Activated naive CD8-positive, alpha-beta T cell treated with anti-CD3 and anti-CD28 coated beads, Interleukin-2, amount 10 ng/mL, durations not matched to agents 7 days and 5 days (primary cell): ENCODE data around the gene SHISA5. TPM values are rescaled to one million over a fixed set of nuclear protein-coding genes. Genes with fewer than 3 reads are reported as not detected.
"Not testable (repeated sequence)": the region's sequence is repeated elsewhere in the genome, so short reads cannot be mapped to it uniquely, and the experiment has no call there.

Experiments used
- ATAC-seq: fragments of 150-1000 bp; cut with Tn5 transposase; one replicate; pipeline ENCODE4 v1.10.0; 2021; ENCODE audit warnings: low read depth, moderate library complexity
- POLR2A ChIA-PET: fragments of 350-600 bp; sonication (Branson Sonifier 250); formaldehyde crosslinking; loops from one replicate; lab custom pipeline; 2021; ENCODE audit warnings: antibody characterized with exemption; lab: Charles Lee
- DNase-seq: peaks from one replicate; pipeline ENCODE4 v3.0.0; 2021
- H3K27ac Mint-ChIP-seq: one replicate; pipeline ENCODE4 v1.8.0; 2022; ENCODE audit warnings: mild to moderate bottlenecking, mixed read lengths
- H3K27me3 Mint-ChIP-seq: one replicate; pipeline ENCODE4 v1.8.0; 2022; ENCODE audit warnings: mild to moderate bottlenecking, moderate library complexity, mixed read lengths
- H3K36me3 Mint-ChIP-seq: one replicate; pipeline ENCODE4 v1.8.0; 2021; ENCODE audit warnings: mild to moderate bottlenecking, mixed read lengths
- H3K4me1 Mint-ChIP-seq: one replicate; pipeline ENCODE4 v1.8.0; 2021; ENCODE audit warnings: mixed read lengths
- H3K4me3 Mint-ChIP-seq: one replicate; pipeline ENCODE4 v1.8.0; 2022; ENCODE audit warnings: mild to moderate bottlenecking, moderate library complexity, mixed read lengths
- H3K9me3 Mint-ChIP-seq: one replicate; pipeline ENCODE4 v1.8.0; 2021; ENCODE audit warnings: mixed read lengths
- total RNA-seq, 2 experiments: library from RNA; stranded (reverse); gene quantifications; one replicate each; pipeline ENCODE4 v1.2.3, GENCODE V29; 2021

Gene SHISA5
- total RNA-seq, 2 experiments from 2014 or later = 215 to 224 TPM

DNA sequence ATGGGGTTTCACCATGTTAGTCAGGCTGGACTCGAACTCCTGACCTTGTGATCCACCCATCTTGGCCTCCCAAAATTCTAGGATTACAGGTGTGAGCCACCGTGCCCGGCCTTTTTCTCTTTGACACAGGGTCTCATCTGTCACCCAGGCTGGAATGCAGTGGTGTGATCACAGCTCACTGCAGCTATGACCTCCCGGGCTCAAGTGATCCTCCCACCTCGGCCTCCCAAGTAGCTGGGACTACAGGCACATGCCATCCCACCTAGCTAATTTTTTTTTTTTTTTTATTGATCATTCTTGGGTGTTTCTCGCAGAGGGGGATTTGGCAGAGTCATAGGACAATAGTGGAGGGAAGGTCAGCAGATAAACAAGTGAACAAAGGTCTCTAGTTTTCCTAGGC, 21.2 kb downstream of the SHISA5 start:
- ATAC-seq, H3K4me3 Mint-ChIP-seq, H3K27me3 Mint-ChIP-seq, H3K9me3 Mint-ChIP-seq, DNase-seq, H3K27ac Mint-ChIP-seq: not testable (repeated sequence)
- peaks cover 17% of the 10 kb centered on the region for H3K4me1 Mint-ChIP-seq
- peaks cover 11% of the 10 kb centered on the region for H3K36me3 Mint-ChIP-seq
- POLR2A ChIA-PET = interaction anchor here (1.1 kb wide), 1 partner anchor 10 kb away, joined by 3 read pairs; no protein-coding TSS in a partner anchor

DNA sequence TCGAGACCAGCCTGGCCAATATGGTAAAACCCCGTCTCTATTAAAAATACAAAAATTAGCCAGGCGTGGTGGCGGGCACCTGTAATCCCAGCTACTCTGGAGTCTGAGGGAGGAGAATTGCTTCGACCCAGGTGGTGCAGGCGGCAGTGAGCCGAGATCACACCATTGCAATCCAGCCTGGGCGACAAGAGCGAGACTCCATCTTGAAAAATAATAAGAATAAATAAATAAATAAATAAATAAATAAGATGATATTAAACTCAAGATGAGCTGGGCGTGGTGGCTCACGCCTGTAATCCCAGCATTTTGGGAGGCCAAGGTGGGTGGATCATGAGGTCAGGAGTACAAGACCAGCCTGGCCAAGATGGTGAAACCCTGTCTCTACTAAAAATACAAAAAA, 23.1 kb downstream of the SHISA5 start:
- H3K9me3 Mint-ChIP-seq, DNase-seq, H3K27me3 Mint-ChIP-seq, ATAC-seq, POLR2A ChIA-PET, H3K27ac Mint-ChIP-seq, H3K4me3 Mint-ChIP-seq: not testable (repeated sequence)
- Mint-ChIP-seq H3K4me1 (peaks cover 23% of the 10 kb centered on the region), H3K36me3 (peaks cover 20% of the 10 kb centered on the region)

DNA sequence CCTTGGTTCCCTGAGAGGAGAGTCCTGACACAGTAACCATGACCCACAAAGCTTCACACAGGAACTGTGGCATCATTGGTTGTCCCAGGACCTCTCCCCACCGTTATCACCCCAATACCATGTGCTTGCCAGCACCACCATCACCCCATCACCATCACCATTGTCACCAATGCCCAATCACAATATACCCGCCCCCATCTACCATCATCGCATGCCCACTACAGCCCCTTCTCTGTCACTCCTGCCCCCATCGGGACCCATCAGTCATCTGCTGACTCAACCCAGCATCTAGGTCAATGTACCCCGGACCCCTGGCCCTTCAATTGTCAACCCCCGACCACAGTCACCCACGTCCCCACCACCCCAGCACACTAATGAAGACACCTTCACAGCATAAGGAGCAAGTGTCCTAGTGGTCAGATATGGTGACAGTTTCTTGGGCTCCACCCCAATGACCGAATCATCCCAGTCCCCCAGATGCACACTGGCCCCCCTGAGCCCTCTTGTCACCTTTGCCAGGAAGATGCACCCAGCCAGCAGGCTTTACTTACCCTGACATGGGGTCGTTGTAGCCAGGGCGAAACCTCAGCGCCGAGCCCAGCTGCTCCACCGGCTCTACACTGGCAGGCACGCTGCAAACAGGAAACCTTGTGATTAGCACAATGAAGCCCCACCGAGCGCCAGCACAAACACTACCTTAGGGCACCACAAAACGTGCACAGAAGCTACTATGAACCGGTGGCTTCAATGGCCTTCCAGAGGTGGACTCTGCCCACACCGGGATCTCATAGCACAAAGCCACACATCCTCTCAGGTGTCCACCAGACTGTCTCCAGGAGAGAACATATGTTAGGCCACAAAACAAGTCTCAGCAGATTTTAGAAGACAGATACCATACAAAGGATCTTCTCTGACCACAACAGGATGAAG, 25.1 kb downstream of the SHISA5 start:
- Mint-ChIP-seq H3K4me1 (peaks cover 26% of the 10 kb centered on the region), H3K4me3 (peak overlapping the region; percentile 85), H3K27me3 (no peaks in the 10 kb centered on the region), H3K36me3 (peaks cover 25% of the 10 kb centered on the region), H3K27ac (peak overlapping the region; percentile 98), H3K9me3 (no peaks in the 10 kb centered on the region)
- POLR2A ChIA-PET = interaction anchor here (0.6 to 3.1 kb wide), 7 partner anchors 9 to 33 kb away, joined by 3 to 16 read pairs (median 10); partner anchors contain the start of genes ATRIP and SHISA5
- DNase-seq = peak; percentile 75
- ATAC-seq = peak; percentile 91

DNA sequence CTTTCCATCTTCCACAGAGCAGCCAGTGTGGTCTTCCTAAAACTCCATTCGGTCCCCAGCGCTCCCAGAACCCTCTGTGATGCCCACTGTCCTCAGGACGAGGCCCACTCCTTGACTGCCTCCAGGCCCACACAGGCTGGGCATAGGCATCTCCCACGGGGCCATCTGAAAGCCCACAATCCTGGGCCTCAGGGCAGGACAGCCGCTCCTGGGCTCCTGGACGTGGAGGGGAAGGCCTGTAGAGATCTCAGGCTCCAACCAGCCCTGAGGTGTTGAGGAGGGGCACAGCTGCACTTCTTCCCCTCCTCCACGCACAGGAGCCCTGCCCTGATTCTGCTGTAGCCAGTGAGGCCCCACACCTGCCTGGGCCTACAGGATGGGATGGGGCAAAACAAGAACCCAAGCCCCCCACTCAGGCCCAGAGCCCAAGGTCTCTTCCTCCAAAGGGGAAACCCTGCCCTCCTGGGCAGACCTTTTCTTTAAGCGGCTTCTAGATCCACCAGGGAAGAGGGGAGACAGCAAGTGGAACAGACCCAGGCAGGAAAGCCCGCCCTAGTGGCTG, 25.9 kb downstream of the SHISA5 start:
- Mint-ChIP-seq H3K4me1 (peaks cover 33% of the 10 kb centered on the region), H3K27ac (peak overlapping the region; percentile 98), H3K36me3 (peaks cover 25% of the 10 kb centered on the region), H3K4me3 (peak overlapping the region; percentile 85), H3K9me3 (no peaks in the 10 kb centered on the region), H3K27me3 (no peaks in the 10 kb centered on the region)
- DNase-seq = no peak
- POLR2A ChIA-PET = interaction anchor here (2.1 to 3.1 kb wide), 2 partner anchors 12 to 26 kb away, joined by 11 to 16 read pairs; partner anchors contain the start of gene SHISA5
- ATAC-seq = no peak

DNA sequence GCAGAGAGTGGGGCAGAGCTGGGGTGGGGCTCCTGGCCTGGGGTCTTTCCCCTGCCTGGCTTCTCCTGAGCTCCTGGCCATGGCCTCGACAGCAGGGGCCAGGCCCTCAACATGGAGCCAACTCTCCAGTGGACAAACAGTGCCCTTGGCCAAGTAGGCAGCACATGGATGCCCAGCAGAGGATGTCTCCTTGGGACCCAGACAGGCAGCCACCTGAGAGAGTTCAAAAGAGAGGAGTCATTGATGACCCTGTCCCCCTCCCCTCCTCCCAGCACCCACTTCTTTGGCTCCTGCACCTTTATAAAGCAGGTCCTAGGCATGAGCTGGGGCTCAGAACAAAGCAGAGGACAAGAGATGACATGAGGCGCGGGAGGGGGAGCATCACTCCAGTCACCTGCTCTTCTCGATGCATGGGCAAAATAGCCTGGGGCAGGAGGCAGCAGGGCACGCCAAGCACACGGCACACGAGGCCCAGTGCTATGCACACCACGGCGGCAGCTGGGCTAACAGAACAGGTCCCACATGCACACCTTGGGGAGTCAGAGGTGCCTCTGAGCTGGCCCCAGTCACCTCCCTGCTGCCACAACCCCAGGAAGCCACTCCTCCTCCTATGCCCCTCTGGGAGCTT, 27.4 kb downstream of the SHISA5 start:
- Mint-ChIP-seq H3K4me1 (peaks cover 37% of the 10 kb centered on the region), H3K27me3 (no peaks in the 10 kb centered on the region), H3K36me3 (peaks cover 25% of the 10 kb centered on the region), H3K9me3 (no peaks in the 10 kb centered on the region), H3K4me3 (no peak overlapping the region), H3K27ac (peak overlapping the region; percentile 54)
- POLR2A ChIA-PET = interaction anchor here (0.5 to 3.1 kb wide), 4 partner anchors 10 to 963 kb away, joined by 3 to 16 read pairs (median 4); partner anchors contain the start of gene SHISA5
- peak; percentile 29 for DNase-seq
- no peak for ATAC-seq

DNA sequence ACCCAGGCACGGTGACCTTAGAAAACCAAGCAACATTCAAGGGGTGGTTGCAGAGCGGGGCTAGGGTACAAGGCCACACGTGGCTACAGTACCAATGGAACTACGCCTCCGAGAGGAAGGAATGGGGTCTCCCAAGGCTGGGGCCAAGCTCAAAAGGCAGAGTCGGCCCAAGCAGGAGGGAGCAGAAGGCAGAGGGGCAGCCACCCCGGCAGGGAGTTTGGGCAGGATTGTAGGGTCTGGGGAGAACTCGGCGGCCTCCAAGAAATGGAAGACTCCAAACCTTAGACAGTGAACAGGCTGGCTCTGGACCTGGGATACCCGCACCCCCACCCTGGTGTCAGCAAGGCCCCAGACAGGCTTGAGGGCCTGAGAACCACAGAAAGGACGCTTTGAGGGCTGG, 28.8 kb downstream of the SHISA5 start:
- no peak overlapping the region for H3K4me3 Mint-ChIP-seq

DNA sequence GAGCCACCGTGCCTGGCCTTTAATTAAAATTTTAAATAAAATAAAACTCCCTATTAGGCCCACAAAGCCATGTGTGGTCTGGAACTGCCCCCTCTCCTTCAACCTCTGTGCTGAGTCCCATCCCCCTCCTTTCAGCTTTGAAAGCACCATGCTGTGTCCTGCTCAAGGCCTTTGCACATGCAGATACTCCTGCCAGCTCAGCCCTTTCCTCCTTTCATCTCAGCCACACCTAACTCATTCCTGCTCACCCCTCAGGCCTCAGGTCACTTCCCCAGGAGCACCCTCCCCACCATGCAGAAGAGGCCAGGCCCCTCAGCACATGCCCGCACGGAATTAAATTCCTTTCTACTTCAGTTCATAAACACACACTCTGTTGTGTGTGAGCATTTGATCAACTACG, 29.4 kb downstream of the SHISA5 start:
- Mint-ChIP-seq H3K4me1 (peaks cover 42% of the 10 kb centered on the region), H3K27me3 (no peaks in the 10 kb centered on the region), H3K9me3 (no peaks in the 10 kb centered on the region), H3K4me3 (peak overlapping the region; percentile 17), H3K27ac (peak overlapping the region; percentile 77), H3K36me3 (peaks cover 24% of the 10 kb centered on the region)
- ATAC-seq = no peak
- DNase-seq = peak; percentile 25
- POLR2A ChIA-PET = interaction anchor here (0.7 to 6.5 kb wide), 4 partner anchors 28 to 35 kb away, joined by 3 to 57 read pairs (median 32); partner anchors contain the start of genes ATRIP, CCDC51 and TMA7

More for the DNA sequence above, 28.8 kb downstream of the SHISA5 start:
- peaks cover 24% of the 10 kb centered on the region for H3K36me3 Mint-ChIP-seq
- H3K4me1 Mint-ChIP-seq = peaks cover 41% of the 10 kb centered on the region
- DNase-seq (peak; percentile 23), ATAC-seq (no peak)
- H3K27ac Mint-ChIP-seq = peak overlapping the region; percentile 77
- POLR2A ChIA-PET = interaction anchor here (0.7 to 6.5 kb wide), 2 partner anchors 28 to 29 kb away, joined by 3 to 57 read pairs; partner anchors contain the start of gene ATRIP
- no peaks in the 10 kb centered on the region for H3K27me3 Mint-ChIP-seq
- no peaks in the 10 kb centered on the region for H3K9me3 Mint-ChIP-seq

DNA sequence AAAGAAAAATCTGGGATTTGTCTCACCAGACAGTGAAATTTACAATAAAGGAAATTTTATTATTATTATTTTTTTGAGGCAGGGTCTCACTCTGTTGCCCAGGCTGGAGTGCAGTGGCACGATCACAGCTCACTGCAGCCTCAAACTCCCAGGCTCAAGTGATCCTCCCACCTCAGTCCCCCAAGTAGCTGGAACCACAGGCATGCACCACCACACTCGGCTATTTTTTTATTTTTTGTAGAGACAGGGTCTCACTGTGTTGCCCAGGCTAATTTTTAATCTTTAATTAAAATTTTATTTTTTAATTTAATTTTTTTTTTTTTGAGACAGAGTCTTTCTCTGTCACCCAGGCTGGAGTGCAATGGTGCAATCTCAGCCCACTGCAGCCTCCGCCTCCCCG, 29.9 kb downstream of the SHISA5 start:
- POLR2A ChIA-PET = interaction anchor here (0.7 to 6.5 kb wide), 10 partner anchors 9 to 446 kb away, joined by 3 to 57 read pairs (median 12); partner anchors contain the start of genes ATRIP, CCDC51, PFKFB4 and SHISA5
- not testable (repeated sequence) for H3K4me3 Mint-ChIP-seq, H3K27me3 Mint-ChIP-seq, H3K9me3 Mint-ChIP-seq, ATAC-seq
- H3K36me3 Mint-ChIP-seq = peaks cover 28% of the 10 kb centered on the region
- DNase-seq = peak; percentile 10
- H3K27ac Mint-ChIP-seq = peak overlapping the region; percentile 99
- H3K4me1 Mint-ChIP-seq = peaks cover 44% of the 10 kb centered on the region

DNA sequence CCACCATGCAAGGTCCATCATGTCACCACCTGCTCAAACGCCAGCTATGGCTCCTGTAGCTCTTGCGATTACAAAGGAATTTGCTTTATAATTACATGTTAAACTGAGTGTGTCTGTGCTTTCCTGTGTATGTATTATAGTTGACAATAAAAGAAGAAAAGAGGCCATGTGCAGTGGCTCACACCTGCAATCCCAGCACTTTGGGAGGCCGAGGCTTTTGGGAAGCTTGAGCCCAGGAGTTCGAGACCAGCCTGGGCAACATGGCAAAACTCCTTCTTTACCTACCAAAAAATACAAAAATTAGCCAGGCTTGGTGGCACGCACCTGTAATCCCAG, 30.4 kb downstream of the SHISA5 start:
- ATAC-seq (no peak), DNase-seq (no peak)
- POLR2A ChIA-PET = interaction anchor here (0.7 to 6.5 kb wide), 11 partner anchors 9 to 446 kb away, joined by 3 to 57 read pairs (median 9); partner anchors contain the start of genes ATRIP, CCDC51, PFKFB4 and SHISA5
- Mint-ChIP-seq H3K4me1 (peaks cover 44% of the 10 kb centered on the region), H3K4me3 (peak overlapping the region; percentile 88), H3K27me3 (no peaks in the 10 kb centered on the region), H3K9me3 (no peaks in the 10 kb centered on the region), H3K27ac (peak overlapping the region; percentile 99), H3K36me3 (peaks cover 29% of the 10 kb centered on the region)

DNA sequence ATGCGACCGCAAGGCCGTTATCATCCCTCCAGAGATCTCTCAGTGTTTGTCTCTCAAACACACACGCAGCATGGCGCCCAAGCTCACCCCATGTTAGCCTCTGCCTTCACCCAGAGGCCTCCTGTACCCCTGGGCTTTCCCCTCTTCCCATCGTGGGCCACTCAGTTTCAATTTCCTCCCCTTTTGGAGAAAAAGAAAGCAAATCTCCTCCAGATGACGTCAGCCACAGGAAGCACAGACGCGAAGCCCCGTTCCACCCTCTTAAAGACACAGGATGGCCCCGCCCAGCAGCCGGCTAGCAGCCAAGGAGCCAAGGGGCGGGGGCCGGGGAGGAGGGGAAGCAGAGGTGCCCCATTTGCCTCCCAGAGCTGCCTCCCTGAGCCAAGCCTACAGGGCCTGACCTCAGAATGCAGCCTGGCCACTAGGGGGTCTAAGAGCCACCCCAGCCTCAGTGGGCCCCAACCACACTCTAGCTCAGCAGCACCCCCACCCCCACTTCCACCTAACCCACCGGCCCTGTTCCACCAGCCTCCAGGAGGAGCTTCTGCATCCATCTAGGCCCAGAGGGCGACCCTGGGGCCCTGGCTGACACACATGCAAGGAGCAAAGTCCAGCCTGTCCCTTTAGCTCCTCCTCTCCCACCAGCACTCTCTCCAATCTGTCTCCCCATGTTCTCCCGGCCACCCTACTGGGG, 30.9 kb downstream of the SHISA5 start:
- H3K27me3 Mint-ChIP-seq = no peaks in the 10 kb centered on the region
- H3K36me3 Mint-ChIP-seq = peaks cover 29% of the 10 kb centered on the region
- no peaks in the 10 kb centered on the region for H3K9me3 Mint-ChIP-seq
- peak overlapping the region; percentile 99 for H3K27ac Mint-ChIP-seq
- POLR2A ChIA-PET = interaction anchor here (0.6 to 6.5 kb wide), 15 partner anchors 8 to 534 kb away, joined by 3 to 57 read pairs (median 5); partner anchors contain the start of genes ATRIP, CCDC51, PFKFB4 and SHISA5
- H3K4me1 Mint-ChIP-seq = peaks cover 42% of the 10 kb centered on the region
- H3K4me3 Mint-ChIP-seq = peak overlapping the region; percentile 88
- ATAC-seq (peak; percentile 87), DNase-seq (peak; percentile 93)

DNA sequence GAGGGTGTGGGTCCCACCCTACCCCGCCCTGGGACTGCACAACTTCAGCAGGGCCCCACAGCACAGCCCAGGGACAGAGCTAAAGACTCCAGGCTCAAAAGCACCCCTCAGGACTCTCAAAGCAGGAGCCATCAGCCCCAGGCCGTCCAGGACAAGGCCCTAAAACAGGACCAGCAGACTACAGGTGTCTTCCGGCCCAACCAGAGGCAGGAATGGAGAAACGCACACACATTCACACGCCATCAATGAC, 31.4 kb downstream of the SHISA5 start:
- peak; percentile 43 for ATAC-seq
- peaks cover 42% of the 10 kb centered on the region for H3K4me1 Mint-ChIP-seq
- H3K9me3 Mint-ChIP-seq = no peaks in the 10 kb centered on the region
- peak overlapping the region; percentile 88 for H3K4me3 Mint-ChIP-seq
- no peak for DNase-seq
- H3K36me3 Mint-ChIP-seq = peaks cover 30% of the 10 kb centered on the region
- no peaks in the 10 kb centered on the region for H3K27me3 Mint-ChIP-seq
- POLR2A ChIA-PET = interaction anchor here (0.6 to 6.5 kb wide), 14 partner anchors 9 to 535 kb away, joined by 3 to 57 read pairs (median 5); partner anchors contain the start of genes ATRIP, CCDC51, PFKFB4 and SHISA5
- peak overlapping the region; percentile 99 for H3K27ac Mint-ChIP-seq

DNA sequence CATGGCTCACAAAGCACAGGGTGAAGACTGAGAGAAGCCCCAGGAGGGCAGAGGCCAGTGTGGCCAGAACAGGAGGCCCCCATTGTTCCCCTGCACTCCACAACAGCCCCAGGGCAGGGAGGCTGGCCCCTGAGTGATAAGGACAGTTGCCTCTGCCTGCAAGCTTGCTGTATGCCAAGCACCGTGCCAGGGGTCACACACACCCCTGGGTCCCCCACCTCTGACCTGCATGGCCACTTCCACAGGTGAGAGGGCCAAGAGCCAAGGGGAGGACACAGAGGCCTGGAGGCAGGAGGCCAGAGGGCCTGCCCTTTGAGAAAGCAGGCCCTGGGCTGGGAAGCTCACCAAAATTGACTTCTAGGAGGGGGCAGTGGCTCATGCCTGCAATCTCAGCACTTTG, 33.7 kb downstream of the SHISA5 start:
- peaks cover 37% of the 10 kb centered on the region for H3K36me3 Mint-ChIP-seq

More for the DNA sequence above, 33.7 kb downstream of the SHISA5 start:
- POLR2A ChIA-PET = interaction anchor here (1.1 to 6.5 kb wide), 5 partner anchors 9 to 34 kb away, joined by 3 to 57 read pairs (median 10); partner anchors contain the start of genes ATRIP, CCDC51, SHISA5 and TMA7
- no peaks in the 10 kb centered on the region for H3K9me3 Mint-ChIP-seq
- ATAC-seq (no peak), DNase-seq (peak; percentile 30)
- H3K4me3 Mint-ChIP-seq = peak overlapping the region; percentile 73
- peak overlapping the region; percentile 99 for H3K27ac Mint-ChIP-seq
- peaks cover 48% of the 10 kb centered on the region for H3K4me1 Mint-ChIP-seq
- H3K27me3 Mint-ChIP-seq = no peaks in the 10 kb centered on the region
